Keratinocyte (primary cell): Measurements from ENCODE around the gene KLHL21.

Experiments
- CTCF ChIP-seq, 3 experiments: IDR thresholded peaks in 1 of 3; conservative IDR thresholded peaks in 1 of 3; optimal IDR thresholded peaks in 1 of 3; 2 replicates in 2 of 3; 3 replicates in 1 of 3; pipeline versions ENCODE3 to v1.5.1; 2011; ENCODE audit warnings: low read length in 3 of 3, mild to moderate bottlenecking in 3 of 3, moderate library complexity in 2 of 3, control low read depth in 1 of 3, inconsistent platforms in 1 of 3; ENCODE audit not compliant: insufficient read depth in 2 of 3; ENCODE audit errors: extremely low read depth in 1 of 3
- EZH2 ChIP-seq: IDR thresholded peaks from one replicate; pipeline ENCODE4 v1.6.1; 2012; ENCODE audit warnings: inconsistent platforms, mild to moderate bottlenecking, low read length, moderate library complexity

GRCh38 chr1:6624710-6625583 is 22.3 kb upstream of the KLHL21 start, which contains the start of gene THAP3:
- TF ChIP-seq CTCF (optimal IDR thresholded peaks at IDR 0.05 in 1 of 3, IDR thresholded peaks at IDR 0.05 in 1 of 3, conservative IDR thresholded peaks at IDR 0.05 in 1 of 3; ENCODE audit: extremely low read depth in 1 of 3, insufficient read depth in 2 of 3, low read length in 3 of 3) (peak in 1 of 3 experiments; percentile 26), EZH2 (no peak)
